HL-60 (cell line): ENCODE results near the gene FARP1.

ENCODE experiments used
- GABPA ChIP-seq: IDR thresholded peaks from 2 replicates; pipeline ENCODE4 v1.6.1; 2012; ENCODE audit warnings: low read depth
- POLR2AphosphoS5 ChIP-seq: IDR thresholded peaks from 2 replicates; pipeline ENCODE4 v1.6.1; 2012; ENCODE audit warnings: low read depth
- SPI1 ChIP-seq: IDR thresholded peaks from 2 replicates; pipeline ENCODE4 v1.6.1; 2012; ENCODE audit warnings: low read depth, mild to moderate bottlenecking, borderline replicate concordance
- TF ChIP-seq, protein P1 (sequence below): IDR thresholded peaks from one replicate; pipeline ENCODE4 v1.5.1; 2011; ENCODE audit warnings: low read length, control low read depth, inconsistent platforms; ENCODE audit not compliant: insufficient read depth
- TF ChIP-seq, protein P2 (sequence below): IDR thresholded peaks from 2 replicates; pipeline ENCODE4 v1.6.1; 2012; ENCODE audit warnings: low read depth; ENCODE audit not compliant: insufficient replicate concordance

DNA sequence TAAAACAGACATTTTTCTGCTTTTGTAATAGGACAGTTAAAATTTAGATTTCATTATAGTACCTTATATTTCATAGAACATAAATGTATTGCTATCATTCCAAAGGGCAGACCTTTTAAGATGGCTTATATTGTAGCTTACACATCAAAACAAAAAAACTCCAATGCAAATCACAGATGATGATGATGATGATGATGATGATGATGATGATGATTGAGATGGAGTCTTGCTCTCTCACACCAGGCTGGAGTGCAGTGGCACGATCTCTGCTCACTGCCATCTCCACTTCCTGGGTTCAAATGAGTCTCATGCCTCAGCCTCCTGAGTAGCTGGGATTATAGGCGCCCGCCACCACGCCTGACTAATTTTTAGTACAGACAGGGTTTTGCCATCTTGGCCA lies 224.1 kb downstream of the FARP1 start:
- TF ChIP-seq, protein P1, sequence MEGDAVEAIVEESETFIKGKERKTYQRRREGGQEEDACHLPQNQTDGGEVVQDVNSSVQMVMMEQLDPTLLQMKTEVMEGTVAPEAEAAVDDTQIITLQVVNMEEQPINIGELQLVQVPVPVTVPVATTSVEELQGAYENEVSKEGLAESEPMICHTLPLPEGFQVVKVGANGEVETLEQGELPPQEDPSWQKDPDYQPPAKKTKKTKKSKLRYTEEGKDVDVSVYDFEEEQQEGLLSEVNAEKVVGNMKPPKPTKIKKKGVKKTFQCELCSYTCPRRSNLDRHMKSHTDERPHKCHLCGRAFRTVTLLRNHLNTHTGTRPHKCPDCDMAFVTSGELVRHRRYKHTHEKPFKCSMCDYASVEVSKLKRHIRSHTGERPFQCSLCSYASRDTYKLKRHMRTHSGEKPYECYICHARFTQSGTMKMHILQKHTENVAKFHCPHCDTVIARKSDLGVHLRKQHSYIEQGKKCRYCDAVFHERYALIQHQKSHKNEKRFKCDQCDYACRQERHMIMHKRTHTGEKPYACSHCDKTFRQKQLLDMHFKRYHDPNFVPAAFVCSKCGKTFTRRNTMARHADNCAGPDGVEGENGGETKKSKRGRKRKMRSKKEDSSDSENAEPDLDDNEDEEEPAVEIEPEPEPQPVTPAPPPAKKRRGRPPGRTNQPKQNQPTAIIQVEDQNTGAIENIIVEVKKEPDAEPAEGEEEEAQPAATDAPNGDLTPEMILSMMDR, result no peak
- TF ChIP-seq GABPA, result no peak
- no peak for TF ChIP-seq POLR2AphosphoS5
- TF ChIP-seq, protein P2, sequence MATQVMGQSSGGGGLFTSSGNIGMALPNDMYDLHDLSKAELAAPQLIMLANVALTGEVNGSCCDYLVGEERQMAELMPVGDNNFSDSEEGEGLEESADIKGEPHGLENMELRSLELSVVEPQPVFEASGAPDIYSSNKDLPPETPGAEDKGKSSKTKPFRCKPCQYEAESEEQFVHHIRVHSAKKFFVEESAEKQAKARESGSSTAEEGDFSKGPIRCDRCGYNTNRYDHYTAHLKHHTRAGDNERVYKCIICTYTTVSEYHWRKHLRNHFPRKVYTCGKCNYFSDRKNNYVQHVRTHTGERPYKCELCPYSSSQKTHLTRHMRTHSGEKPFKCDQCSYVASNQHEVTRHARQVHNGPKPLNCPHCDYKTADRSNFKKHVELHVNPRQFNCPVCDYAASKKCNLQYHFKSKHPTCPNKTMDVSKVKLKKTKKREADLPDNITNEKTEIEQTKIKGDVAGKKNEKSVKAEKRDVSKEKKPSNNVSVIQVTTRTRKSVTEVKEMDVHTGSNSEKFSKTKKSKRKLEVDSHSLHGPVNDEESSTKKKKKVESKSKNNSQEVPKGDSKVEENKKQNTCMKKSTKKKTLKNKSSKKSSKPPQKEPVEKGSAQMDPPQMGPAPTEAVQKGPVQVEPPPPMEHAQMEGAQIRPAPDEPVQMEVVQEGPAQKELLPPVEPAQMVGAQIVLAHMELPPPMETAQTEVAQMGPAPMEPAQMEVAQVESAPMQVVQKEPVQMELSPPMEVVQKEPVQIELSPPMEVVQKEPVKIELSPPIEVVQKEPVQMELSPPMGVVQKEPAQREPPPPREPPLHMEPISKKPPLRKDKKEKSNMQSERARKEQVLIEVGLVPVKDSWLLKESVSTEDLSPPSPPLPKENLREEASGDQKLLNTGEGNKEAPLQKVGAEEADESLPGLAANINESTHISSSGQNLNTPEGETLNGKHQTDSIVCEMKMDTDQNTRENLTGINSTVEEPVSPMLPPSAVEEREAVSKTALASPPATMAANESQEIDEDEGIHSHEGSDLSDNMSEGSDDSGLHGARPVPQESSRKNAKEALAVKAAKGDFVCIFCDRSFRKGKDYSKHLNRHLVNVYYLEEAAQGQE, result no peak
- no peak for TF ChIP-seq SPI1
